Endothelial cell of umbilical vein (primary cell): ENCODE data around the gene MSANTD2.

Experiments used
- EZH2 ChIP-seq: IDR thresholded peaks from 2 replicates; pipeline ENCODE4 v1.6.1; 2012; ENCODE audit warnings: borderline replicate concordance, low read depth, mild to moderate bottlenecking, moderate library complexity, low read length, inconsistent platforms; ENCODE audit not compliant: severe bottlenecking
- GATA2 ChIP-seq: IDR thresholded peaks from 2 replicates; pipeline ENCODE4 v1.7.0; 2011; ENCODE audit warnings: low read depth, mild to moderate bottlenecking, moderate library complexity, mixed read lengths, low read length; ENCODE audit not compliant: insufficient read length, insufficient read depth
- JUN ChIP-seq: IDR thresholded peaks from 2 replicates; pipeline ENCODE4 v1.6.1; 2011; ENCODE audit warnings: borderline replicate concordance, low read depth; ENCODE audit not compliant: insufficient read length, insufficient read depth
- MYC ChIP-seq: IDR thresholded peaks from one replicate; pipeline ENCODE4 v1.6.1; 2011; ENCODE audit warnings: mild to moderate bottlenecking, low read depth, low read length
- POLR2A ChIP-seq: IDR thresholded peaks from 2 replicates; pipeline ENCODE4 v1.6.1; 2012; ENCODE audit warnings: low read depth, mild to moderate bottlenecking, control low read depth, low read length
- POLR2AphosphoS5 ChIP-seq: IDR thresholded peaks from 2 replicates; pipeline ENCODE4 v1.6.1; 2012; ENCODE audit warnings: low read depth, mild to moderate bottlenecking, control low read depth, low read length, moderate library complexity; ENCODE audit not compliant: insufficient read depth
- TF ChIP-seq, protein P1 (sequence below), 2 donors: IDR thresholded peaks; 1 replicate in 1 of 2; 2 replicates in 1 of 2; pipeline ENCODE4 v1.5.1; 2011; ENCODE audit warnings: low read length in 2 of 2, mild to moderate bottlenecking in 2 of 2, moderate library complexity in 2 of 2, control low read depth in 1 of 2, inconsistent platforms in 1 of 2, low read depth in 1 of 2; ENCODE audit not compliant: insufficient read depth in 1 of 2; ENCODE audit errors: extremely low read depth in 1 of 2
- TF ChIP-seq, protein P2 (sequence below): IDR thresholded peaks from 2 replicates; pipeline ENCODE4 v1.6.1; 2011; ENCODE audit not compliant: insufficient read depth, insufficient read length

DNA sequence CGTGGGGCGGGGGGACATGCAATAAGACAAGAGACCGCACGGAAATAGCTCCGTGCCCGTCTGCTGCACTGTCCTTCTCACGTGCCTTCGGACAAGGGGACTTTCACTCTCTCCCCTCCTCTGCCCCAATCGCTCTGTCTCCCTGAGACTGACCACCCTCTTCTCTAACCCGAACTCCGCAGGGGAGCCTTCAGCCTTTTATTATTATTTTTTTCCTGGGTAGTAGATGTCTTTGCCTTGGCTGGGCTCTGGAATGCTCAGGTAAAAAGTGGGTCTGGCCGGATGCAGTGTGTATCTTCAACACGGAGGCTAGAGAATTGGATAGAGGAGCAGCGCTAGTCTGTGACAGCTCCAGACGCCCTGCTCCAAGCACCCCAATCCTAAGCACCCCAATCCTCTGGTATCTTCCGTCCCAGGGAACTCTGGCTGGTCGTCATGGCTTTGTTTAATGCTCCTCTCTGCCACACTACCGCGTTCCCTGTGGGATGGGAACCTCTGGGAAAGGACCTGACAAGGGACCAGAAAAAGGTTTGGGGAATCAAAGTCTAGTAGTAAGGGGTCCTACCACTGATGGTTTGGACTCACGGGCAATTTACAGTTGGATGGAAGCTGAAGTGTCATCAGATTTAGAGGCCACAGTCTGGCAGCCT lies 39.9 kb upstream of the MSANTD2 start:
- TF ChIP-seq EZH2 = no peak
- no peak for TF ChIP-seq POLR2A
- TF ChIP-seq, protein P1, sequence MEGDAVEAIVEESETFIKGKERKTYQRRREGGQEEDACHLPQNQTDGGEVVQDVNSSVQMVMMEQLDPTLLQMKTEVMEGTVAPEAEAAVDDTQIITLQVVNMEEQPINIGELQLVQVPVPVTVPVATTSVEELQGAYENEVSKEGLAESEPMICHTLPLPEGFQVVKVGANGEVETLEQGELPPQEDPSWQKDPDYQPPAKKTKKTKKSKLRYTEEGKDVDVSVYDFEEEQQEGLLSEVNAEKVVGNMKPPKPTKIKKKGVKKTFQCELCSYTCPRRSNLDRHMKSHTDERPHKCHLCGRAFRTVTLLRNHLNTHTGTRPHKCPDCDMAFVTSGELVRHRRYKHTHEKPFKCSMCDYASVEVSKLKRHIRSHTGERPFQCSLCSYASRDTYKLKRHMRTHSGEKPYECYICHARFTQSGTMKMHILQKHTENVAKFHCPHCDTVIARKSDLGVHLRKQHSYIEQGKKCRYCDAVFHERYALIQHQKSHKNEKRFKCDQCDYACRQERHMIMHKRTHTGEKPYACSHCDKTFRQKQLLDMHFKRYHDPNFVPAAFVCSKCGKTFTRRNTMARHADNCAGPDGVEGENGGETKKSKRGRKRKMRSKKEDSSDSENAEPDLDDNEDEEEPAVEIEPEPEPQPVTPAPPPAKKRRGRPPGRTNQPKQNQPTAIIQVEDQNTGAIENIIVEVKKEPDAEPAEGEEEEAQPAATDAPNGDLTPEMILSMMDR (IDR thresholded peaks at IDR 0.05; ENCODE audit: extremely low read depth in 1 of 2, insufficient read depth in 1 of 2, low read depth in 1 of 2, low read length in 2 of 2) = no peak
- TF ChIP-seq, protein P2, sequence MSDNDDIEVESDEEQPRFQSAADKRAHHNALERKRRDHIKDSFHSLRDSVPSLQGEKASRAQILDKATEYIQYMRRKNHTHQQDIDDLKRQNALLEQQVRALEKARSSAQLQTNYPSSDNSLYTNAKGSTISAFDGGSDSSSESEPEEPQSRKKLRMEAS = no peak
- no peak for TF ChIP-seq POLR2AphosphoS5
- no peak for TF ChIP-seq JUN
- no peak for TF ChIP-seq GATA2
- no peak for TF ChIP-seq MYC
